Activated CD4-positive, alpha-beta memory T cell treated with anti-CD3 and anti-CD28 coated beads for 36 hours (primary cell): ENCODE measurements around the gene TEX264. TPM values are rescaled to one million over a fixed set of nuclear protein-coding genes. Genes with fewer than 3 reads are reported as not detected.

Source experiments
- CTCF ChIA-PET: fragments of 350-600 bp; sonication (Branson Sonifier 250); formaldehyde crosslinking; loops from one replicate; lab custom pipeline; 2021; ENCODE audit warnings: antibody characterized with exemption, inconsistent platforms; lab: Charles Lee
- POLR2A ChIA-PET: fragments of 350-600 bp; sonication (Branson Sonifier 250); formaldehyde crosslinking; loops from one replicate; lab custom pipeline; 2021; ENCODE audit warnings: antibody characterized with exemption; lab: Charles Lee
- DNase-seq: peaks from one replicate; pipeline ENCODE4 v3.0.0-alpha.2; 2020
- H3K27ac Mint-ChIP-seq: one replicate; pipeline ENCODE4 v1.8.0; 2021; ENCODE audit warnings: mixed read lengths
- H3K27me3 Mint-ChIP-seq: one replicate; pipeline ENCODE4 v1.8.0; 2021; ENCODE audit warnings: mixed read lengths
- H3K36me3 Mint-ChIP-seq: one replicate; pipeline ENCODE4 v1.8.0; 2021; ENCODE audit warnings: mixed read lengths
- H3K4me1 Mint-ChIP-seq: one replicate; pipeline ENCODE4 v1.8.0; 2021; ENCODE audit warnings: low read depth, mixed read lengths
- H3K4me3 Mint-ChIP-seq: one replicate; pipeline ENCODE4 v1.8.0; 2021; ENCODE audit warnings: mild to moderate bottlenecking, mixed read lengths
- H3K9me3 Mint-ChIP-seq: one replicate; pipeline ENCODE4 v1.8.0; 2021; ENCODE audit warnings: mixed read lengths
- intact Hi-C: fragments of 100-400 bp; cut with micrococcal nuclease; formaldehyde crosslinking; loops from one replicate; pipeline ENCODE4 v1.15.1; 2023
- total RNA-seq, 2 experiments: library from RNA; stranded (reverse); gene quantifications; one replicate each; pipeline ENCODE4 v1.2.3, GENCODE V29; 2021

Gene TEX264
- total RNA-seq, 2 experiments from 2014 or later = 44.9 to 45.2 TPM

DNA sequence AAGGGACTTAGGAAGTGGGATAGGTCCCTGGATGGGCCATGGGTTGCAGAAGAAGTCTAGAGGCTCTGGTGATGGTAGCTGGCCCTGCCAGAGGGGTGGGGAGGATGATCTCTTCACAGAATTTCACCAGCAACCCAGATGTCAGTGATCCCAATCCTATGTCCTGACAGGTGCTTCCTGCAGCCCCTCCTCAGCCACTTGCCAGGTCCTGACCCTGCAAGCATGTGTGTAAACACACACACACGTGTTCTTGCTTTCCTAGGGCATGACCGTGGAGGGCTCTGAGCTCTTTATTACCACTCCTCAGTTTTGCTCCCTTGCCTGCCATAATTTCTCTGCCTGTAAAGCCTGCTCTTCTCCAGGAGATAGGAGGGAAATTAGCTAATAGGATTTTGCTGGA lies 12.5 kb downstream of the TEX264 start:
- no peak for DNase-seq
- intact Hi-C loops = loop anchor here (2.0 to 10.0 kb wide), 3 partner anchors 45 to 371 kb away; partner anchors contain the start of genes DUSP7 and RBM15B
- peaks cover 35% of the 10 kb centered on the region for H3K36me3 Mint-ChIP-seq
- no peaks in the 10 kb centered on the region for H3K9me3 Mint-ChIP-seq
- peak overlapping the region; percentile 15 for H3K27ac Mint-ChIP-seq
- POLR2A ChIA-PET = interaction anchor here (0.8 kb wide), 1 partner anchor 11 kb away, joined by 3 read pairs; no protein-coding TSS in a partner anchor
- H3K4me1 Mint-ChIP-seq = peaks cover 86% of the 10 kb centered on the region
- H3K4me3 Mint-ChIP-seq = no peak overlapping the region
- CTCF ChIA-PET = interaction anchor here (2.9 to 7.3 kb wide), 3 partner anchors 13 to 294 kb away, joined by 22 to 202 read pairs (median 168); partner anchors contain the start of genes DCAF1 and TEX264
- no peaks in the 10 kb centered on the region for H3K27me3 Mint-ChIP-seq

DNA sequence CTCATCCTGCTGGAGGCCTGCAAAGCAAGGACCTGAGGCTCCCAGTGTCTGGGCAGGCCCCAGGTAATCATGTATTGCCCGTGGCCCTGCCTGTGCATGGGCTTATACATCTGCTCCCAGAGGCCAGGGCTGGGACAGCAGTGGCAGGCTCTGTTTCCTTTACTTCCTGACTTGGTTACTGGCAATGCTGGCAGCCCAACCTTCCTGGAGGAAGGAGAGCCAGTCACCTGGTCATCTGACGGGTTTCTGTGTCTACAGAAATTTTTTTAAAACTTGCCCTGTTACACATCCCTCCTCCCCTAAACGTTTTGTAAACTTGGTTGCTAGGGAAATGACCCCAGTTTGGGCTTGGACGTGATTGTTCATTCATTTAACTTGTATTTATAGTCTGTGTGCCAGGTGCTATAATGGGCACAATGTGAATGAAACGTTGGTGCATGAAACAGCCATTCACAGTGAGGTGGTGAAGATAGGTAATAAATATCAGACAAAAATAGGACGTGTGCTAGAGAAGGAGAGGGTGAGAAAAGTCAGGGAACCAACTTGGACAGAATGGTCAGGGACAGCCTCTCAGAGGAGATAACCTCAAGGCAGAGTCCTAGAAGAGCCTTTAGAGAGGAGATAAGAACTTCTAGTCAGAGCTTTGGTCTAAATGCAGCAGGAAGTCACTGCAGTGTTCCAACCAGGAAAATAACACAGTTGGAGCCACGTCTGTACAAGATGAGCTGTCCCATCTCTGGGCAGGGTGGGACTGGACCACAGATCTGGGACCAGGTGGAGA lies 14.1 kb downstream of the TEX264 start:
- H3K9me3 Mint-ChIP-seq = no peaks in the 10 kb centered on the region
- DNase-seq = peak; percentile 30
- intact Hi-C loops = loop anchor here (10.0 kb wide), 1 partner anchor 370 kb away; the partner anchor contains the start of gene DUSP7
- H3K36me3 Mint-ChIP-seq = peaks cover 42% of the 10 kb centered on the region
- ChIA-PET POLR2A (interaction anchor here (1.3 to 1.8 kb wide), 2 partner anchors 10 to 186 kb away, joined by 6 to 15 read pairs; partner anchors contain the start of gene DCAF1), CTCF (interaction anchor here (1.5 to 7.3 kb wide), 9 partner anchors 10 to 185 kb away, joined by 3 to 202 read pairs (median 7); partner anchors contain the start of genes DCAF1 and TEX264)
- H3K4me3 Mint-ChIP-seq = no peak overlapping the region
- H3K27me3 Mint-ChIP-seq = no peaks in the 10 kb centered on the region
- H3K27ac Mint-ChIP-seq = peak overlapping the region; percentile 91
- H3K4me1 Mint-ChIP-seq = peaks cover 80% of the 10 kb centered on the region

DNA sequence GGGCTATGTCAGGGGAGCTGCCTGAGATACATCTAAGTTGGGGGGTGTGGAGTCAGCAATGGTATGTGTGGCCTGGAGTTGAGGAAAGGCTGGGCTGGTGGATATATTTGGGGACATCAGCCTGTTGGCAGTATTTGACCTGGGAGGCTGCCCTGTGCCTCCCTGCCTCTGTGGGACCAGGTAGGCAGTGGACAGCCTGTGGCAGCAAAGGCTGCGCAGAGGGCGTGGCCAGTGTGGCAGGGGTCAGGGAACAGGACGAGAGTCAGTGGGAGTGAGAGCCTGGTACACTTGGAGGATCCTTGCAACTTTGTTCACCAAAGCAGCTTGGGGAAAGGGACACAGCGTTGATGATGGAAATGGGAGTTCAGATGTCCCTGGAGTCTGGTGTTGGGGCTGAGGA lies 15.0 kb downstream of the TEX264 start:
- ChIA-PET CTCF (interaction anchor here (1.1 to 3.1 kb wide), 8 partner anchors 11 to 186 kb away, joined by 3 to 17 read pairs (median 7); partner anchors contain the start of gene DCAF1), POLR2A (interaction anchor here (1.3 to 1.8 kb wide), 3 partner anchors 11 to 186 kb away, joined by 4 to 15 read pairs (median 6); partner anchors contain the start of gene DCAF1)
- H3K9me3 Mint-ChIP-seq = no peaks in the 10 kb centered on the region
- peak overlapping the region; percentile 28 for H3K4me3 Mint-ChIP-seq
- H3K36me3 Mint-ChIP-seq = peaks cover 42% of the 10 kb centered on the region
- intact Hi-C loops = loop anchor here (1.0 to 10.0 kb wide), 2 partner anchors 11 to 369 kb away; partner anchors contain the start of gene DUSP7
- no peaks in the 10 kb centered on the region for H3K27me3 Mint-ChIP-seq
- H3K4me1 Mint-ChIP-seq = peaks cover 78% of the 10 kb centered on the region
- peak overlapping the region; percentile 91 for H3K27ac Mint-ChIP-seq
- DNase-seq = no peak

DNA sequence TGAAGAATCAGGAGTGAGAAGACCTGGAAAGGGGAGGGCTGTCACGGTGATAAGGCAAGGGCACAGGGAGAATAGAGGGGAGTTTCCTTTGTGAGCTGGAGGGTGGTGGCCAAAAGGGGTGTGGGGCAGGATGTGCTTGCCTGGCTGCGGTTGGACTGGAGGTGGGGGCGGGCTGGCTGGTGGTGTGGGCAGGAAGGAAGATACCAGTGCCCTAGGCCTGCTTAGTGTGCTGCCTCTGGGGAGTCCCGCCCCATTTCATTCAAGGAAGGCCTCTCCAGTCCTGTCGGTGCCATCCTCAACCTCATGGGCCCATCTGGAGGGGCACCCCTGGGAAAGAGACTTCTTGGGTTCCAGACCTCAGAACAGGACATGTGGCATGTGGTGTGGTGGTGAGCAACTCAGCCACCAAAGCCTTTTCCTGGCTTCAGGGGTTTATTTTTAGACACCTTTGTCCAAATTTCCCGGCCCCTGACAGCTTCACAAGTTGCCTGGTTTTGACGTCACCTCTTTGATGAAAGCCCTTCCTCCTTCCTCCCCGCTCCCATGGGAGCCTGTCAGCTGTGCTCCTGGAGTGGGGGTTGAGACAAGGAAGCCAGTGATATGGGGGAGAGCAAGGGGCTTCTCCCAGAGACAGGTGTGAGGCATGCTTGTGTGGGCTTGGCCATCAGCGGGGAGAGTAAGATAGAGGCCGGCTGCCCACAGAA lies 15.6 kb downstream of the TEX264 start:
- ChIA-PET POLR2A (interaction anchor here (1.3 to 1.8 kb wide), 4 partner anchors 12 to 302 kb away, joined by 3 to 15 read pairs (median 5); partner anchors contain the start of genes DCAF1 and MANF), CTCF (interaction anchor here (1.1 to 3.1 kb wide), 9 partner anchors 12 to 186 kb away, joined by 3 to 17 read pairs (median 7); partner anchors contain the start of gene DCAF1)
- H3K4me3 Mint-ChIP-seq = peak overlapping the region; percentile 28
- peaks cover 72% of the 10 kb centered on the region for H3K4me1 Mint-ChIP-seq
- DNase-seq = peak; percentile 95
- H3K9me3 Mint-ChIP-seq = no peaks in the 10 kb centered on the region
- intact Hi-C loops = loop anchor here (1.0 to 10.0 kb wide), 2 partner anchors 11 to 368 kb away; partner anchors contain the start of gene DUSP7
- H3K27me3 Mint-ChIP-seq = no peaks in the 10 kb centered on the region
- peak overlapping the region; percentile 91 for H3K27ac Mint-ChIP-seq
- H3K36me3 Mint-ChIP-seq = peaks cover 42% of the 10 kb centered on the region

DNA sequence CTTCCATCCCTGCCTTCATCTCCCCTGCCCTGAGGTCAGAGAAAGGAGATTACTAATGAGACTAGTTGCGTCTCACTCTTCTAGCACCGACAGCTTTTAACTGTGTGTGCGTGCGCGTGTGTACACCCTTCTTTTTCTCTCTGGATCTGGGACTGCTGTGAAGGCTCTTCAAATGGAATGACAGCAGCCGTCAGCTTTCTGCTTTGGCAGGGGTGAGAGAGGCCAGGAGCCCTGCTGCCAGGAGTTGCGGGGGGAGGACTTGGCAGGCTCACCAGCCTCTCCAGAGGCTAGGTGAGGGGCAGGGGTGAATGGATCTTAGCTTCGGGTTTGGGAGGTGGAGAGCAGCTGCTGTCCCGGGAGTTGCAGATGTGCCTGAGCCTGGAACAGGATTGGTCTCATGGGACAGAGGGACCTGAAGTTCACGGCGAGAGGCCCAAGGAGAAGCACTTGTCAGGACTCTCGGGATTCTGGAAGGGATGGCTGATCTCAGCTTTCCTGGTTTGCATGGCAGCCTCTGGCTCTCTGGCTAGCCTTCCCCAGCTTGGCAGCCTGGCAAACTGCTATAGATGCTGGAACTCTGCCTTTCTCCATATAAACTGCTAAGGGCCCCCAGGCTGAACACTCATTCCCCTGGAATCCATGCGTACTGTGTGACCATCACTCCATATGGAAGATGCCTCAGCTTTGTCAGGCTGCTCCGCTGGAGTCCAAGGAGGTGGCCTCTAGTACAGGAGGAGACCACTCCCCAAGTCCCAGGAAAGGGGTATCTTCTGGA lies 16.6 kb downstream of the TEX264 start:
- intact Hi-C loops = loop anchor here (10.0 kb wide), 1 partner anchor 367 kb away; the partner anchor contains the start of gene DUSP7
- ChIA-PET CTCF (interaction anchor here (1.1 to 3.1 kb wide), 5 partner anchors 13 to 186 kb away, joined by 3 to 14 read pairs (median 5); no protein-coding TSS in a partner anchor), POLR2A (interaction anchor here (1.3 to 1.5 kb wide), 2 partner anchors 15 to 303 kb away, joined by 3 to 4 read pairs; partner anchors contain the start of gene MANF)
- Mint-ChIP-seq H3K4me1 (peaks cover 63% of the 10 kb centered on the region), H3K27ac (peak overlapping the region; percentile 91), H3K36me3 (peaks cover 40% of the 10 kb centered on the region), H3K9me3 (no peaks in the 10 kb centered on the region), H3K27me3 (no peaks in the 10 kb centered on the region), H3K4me3 (no peak overlapping the region)
- DNase-seq = no peak

DNA sequence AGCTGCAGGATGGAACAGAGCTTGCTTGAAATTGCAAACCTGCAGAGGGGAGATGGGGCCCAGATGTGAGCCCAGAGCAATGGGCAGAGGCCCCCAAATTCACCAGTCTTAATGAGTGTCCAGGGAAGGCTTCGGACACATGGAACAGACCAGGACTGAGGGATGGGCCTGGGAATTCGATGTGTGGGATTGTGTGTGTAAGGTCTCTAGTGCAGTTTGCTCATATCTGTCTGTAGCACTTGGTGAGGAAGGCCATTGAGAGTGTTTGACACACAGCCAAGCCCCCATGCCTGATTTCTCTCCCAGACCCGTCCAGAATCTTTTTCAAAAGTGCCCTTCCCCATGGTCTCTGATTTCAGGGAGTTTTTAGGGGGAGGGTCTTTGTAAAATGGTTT lies 17.2 kb downstream of the TEX264 start:
- H3K4me1 Mint-ChIP-seq = peaks cover 57% of the 10 kb centered on the region
- DNase-seq = no peak
- intact Hi-C loops = loop anchor here (10.0 kb wide), 1 partner anchor 367 kb away; the partner anchor contains the start of gene DUSP7
- ChIA-PET CTCF (interaction anchor here (1.1 to 3.1 kb wide), 4 partner anchors 18 to 186 kb away, joined by 3 to 14 read pairs (median 6); no protein-coding TSS in a partner anchor), POLR2A (no interaction called here)
- peaks cover 40% of the 10 kb centered on the region for H3K36me3 Mint-ChIP-seq
- no peaks in the 10 kb centered on the region for H3K27me3 Mint-ChIP-seq
- no peak overlapping the region for H3K27ac Mint-ChIP-seq
- H3K4me3 Mint-ChIP-seq = no peak overlapping the region
- no peaks in the 10 kb centered on the region for H3K9me3 Mint-ChIP-seq

DNA sequence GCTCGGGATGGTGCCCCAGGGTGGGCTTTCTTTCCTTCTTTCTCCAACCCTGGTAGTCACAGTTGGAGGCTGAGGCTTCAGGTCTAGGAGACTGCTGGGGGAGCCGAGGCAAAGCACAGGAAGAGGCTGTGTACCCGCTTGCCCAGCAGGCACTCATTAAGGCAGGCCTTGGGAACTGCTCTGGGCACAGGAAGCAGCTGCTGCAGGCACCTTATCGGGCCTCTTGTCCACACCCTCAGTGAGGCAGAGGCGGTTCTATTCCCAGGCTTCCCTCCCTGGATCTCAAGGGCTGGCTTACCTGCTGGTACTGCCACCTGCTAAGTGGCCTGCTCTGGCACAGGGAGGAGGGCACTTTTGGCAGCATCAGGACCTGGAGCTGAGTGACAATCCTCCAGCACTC lies 20.0 kb downstream of the TEX264 start:
- no peak overlapping the region for H3K27ac Mint-ChIP-seq

DNA sequence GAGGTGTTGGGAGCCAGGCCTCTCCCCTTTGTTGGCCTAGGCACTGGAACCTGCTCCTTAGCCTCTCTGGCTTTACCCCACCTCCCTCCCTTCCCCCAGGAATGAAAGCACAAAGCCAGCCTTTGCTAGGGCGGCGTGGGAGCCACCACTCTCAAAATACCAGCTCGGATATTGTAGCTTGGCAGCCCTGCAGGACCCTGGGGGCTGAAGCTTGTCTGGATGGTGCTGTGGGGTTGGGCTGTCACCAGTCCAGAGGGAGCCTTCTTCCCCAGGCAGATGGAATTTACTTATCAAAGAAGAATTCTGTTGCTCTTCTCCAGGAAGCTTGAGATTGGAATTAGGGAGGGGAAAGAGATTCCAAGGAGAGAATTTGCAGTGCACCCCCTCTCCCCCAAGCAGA lies 20.9 kb downstream of the TEX264 start:
- peaks cover 19% of the 10 kb centered on the region for H3K36me3 Mint-ChIP-seq
- no peak overlapping the region for H3K27ac Mint-ChIP-seq
- ChIA-PET CTCF (interaction anchor here (2.0 kb wide), 1 partner anchor 10 kb away, joined by 8 read pairs; no protein-coding TSS in a partner anchor), POLR2A (no interaction called here)
- no peaks in the 10 kb centered on the region for H3K9me3 Mint-ChIP-seq
- peaks cover 29% of the 10 kb centered on the region for H3K4me1 Mint-ChIP-seq
- no peak overlapping the region for H3K4me3 Mint-ChIP-seq
- DNase-seq = no peak
- no peaks in the 10 kb centered on the region for H3K27me3 Mint-ChIP-seq
- intact Hi-C loops = no loop called here

More for the DNA sequence above, 20.0 kb downstream of the TEX264 start:
- no peaks in the 10 kb centered on the region for H3K27me3 Mint-ChIP-seq
- H3K4me1 Mint-ChIP-seq = peaks cover 38% of the 10 kb centered on the region
- H3K36me3 Mint-ChIP-seq = peaks cover 27% of the 10 kb centered on the region
- H3K9me3 Mint-ChIP-seq = no peaks in the 10 kb centered on the region
- H3K4me3 Mint-ChIP-seq = no peak overlapping the region
- ChIA-PET CTCF (interaction anchor here (0.9 to 2.9 kb wide), 3 partner anchors 9 to 21 kb away, joined by 3 to 8 read pairs (median 8); no protein-coding TSS in a partner anchor), POLR2A (interaction anchor here (0.5 kb wide), 1 partner anchor 352 kb away, joined by 4 read pairs; no protein-coding TSS in a partner anchor)
- intact Hi-C loops = no loop called here
- DNase-seq = no peak

GRCh38 chr3:51692980-51693395 lies 21.9 kb downstream of the TEX264 start:
- Mint-ChIP-seq H3K27ac (no peak overlapping the region), H3K4me1 (peaks cover 23% of the 10 kb centered on the region), H3K4me3 (no peak overlapping the region), H3K36me3 (peaks cover 15% of the 10 kb centered on the region), H3K9me3 (no peaks in the 10 kb centered on the region), H3K27me3 (no peaks in the 10 kb centered on the region)
- intact Hi-C loops = no loop called here
- POLR2A ChIA-PET = no interaction called here
- no peak for DNase-seq
- CTCF ChIA-PET = interaction anchor here (2.0 kb wide), 1 partner anchor 11 kb away, joined by 8 read pairs; no protein-coding TSS in a partner anchor

- Mint-ChIP-seq H3K27ac (no peak overlapping the region), H3K4me1 (peaks cover 13% of the 10 kb centered on the region), H3K36me3 (peaks cover 17% of the 10 kb centered on the region), H3K27me3 (no peaks in the 10 kb centered on the region), H3K4me3 (no peak overlapping the region), H3K9me3 (no peaks in the 10 kb centered on the region)
- intact Hi-C loops = no loop called here
- POLR2A ChIA-PET = no interaction called here
- CTCF ChIA-PET = interaction anchor here (0.6 kb wide), 1 partner anchor 27 kb away, joined by 3 read pairs; no protein-coding TSS in a partner anchor
- DNase-seq = no peak
Observed at GRCh38 chr3:51696954-51697353, 25.9 kb downstream of the TEX264 start.
